ENCODE data around the gene RGS7. TPM values are rescaled to one million over a fixed set of nuclear protein-coding genes. Genes with fewer than 3 reads are reported as not detected.

Gene RGS7
- polyA plus RNA-seq, 1 donor from 2014 or later, result 24.2 TPM

DNA sequence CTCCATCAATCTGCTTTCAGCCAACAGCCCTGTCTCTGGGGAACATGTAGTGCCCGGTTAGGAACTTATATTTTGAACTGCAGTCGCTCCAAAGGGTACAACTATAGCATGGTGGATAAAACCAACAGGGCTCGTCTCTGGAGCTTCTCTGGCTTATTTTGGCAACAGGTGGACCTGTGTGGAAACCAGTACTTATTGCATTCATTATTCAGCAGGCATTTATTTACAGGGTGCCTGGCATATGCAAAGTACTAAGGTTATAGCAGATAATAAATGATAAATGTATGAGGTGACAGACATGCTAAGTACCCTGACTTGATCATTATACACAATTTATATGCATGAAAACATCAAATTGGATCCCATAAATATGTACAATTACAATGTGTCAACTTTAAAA lies 93.7 kb downstream of the RGS7 start:
- Histone ChIP-seq H3K9me3 (ENCODE audit: low read length) (no peaks in the 10 kb centered on the region), H3F3A (ENCODE audit: insufficient read depth, low read length, poor library complexity, severe bottlenecking) (no peaks in the 10 kb centered on the region), H4K20me1 (ENCODE audit: insufficient read depth) (no peaks in the 10 kb centered on the region), H3K9me2 (ENCODE audit: insufficient read depth, low read length) (no peaks in the 10 kb centered on the region), H3K4me3 (ENCODE audit: low read length) (no peak overlapping the region), H3K79me2 (replicated peaks; ENCODE audit: insufficient read depth, low read length) (no peaks in the 10 kb centered on the region), H3K36me3 (ENCODE audit: insufficient read depth, low read length) (no peaks in the 10 kb centered on the region), H2AFZ (ENCODE audit: low read depth, low read length) (no peak overlapping the region), H3K9ac (ENCODE audit: low read length) (no peak overlapping the region), H3K27me3 (ENCODE audit: insufficient read depth, low read depth, low read length) (no peaks in the 10 kb centered on the region), H3K27ac (ENCODE audit: low read length) (no peak overlapping the region), H3K4me2 (ENCODE audit: low read length) (no peak overlapping the region)
- TF ChIP-seq EP300 (conservative IDR thresholded peaks at IDR 0.05; ENCODE audit: poor library complexity, severe bottlenecking) (no peak), EZH2 (IDR thresholded peaks at IDR 0.05; ENCODE audit: borderline replicate concordance, insufficient read depth, low read length, poor library complexity, severe bottlenecking) (no peak), TAF1 (IDR thresholded peaks at IDR 0.05; ENCODE audit: low read depth) (no peak), POLR2AphosphoS5 (IDR thresholded peaks at IDR 0.05) (no peak), SMC3 (conservative IDR thresholded peaks at IDR 0.05; ENCODE audit: poor library complexity) (no peak), RAD21 (conservative IDR thresholded peaks at IDR 0.05) (no peak), MXI1 (conservative IDR thresholded peaks at IDR 0.05; ENCODE audit: poor library complexity, severe bottlenecking) (no peak)
- TF ChIP-seq, protein P1, sequence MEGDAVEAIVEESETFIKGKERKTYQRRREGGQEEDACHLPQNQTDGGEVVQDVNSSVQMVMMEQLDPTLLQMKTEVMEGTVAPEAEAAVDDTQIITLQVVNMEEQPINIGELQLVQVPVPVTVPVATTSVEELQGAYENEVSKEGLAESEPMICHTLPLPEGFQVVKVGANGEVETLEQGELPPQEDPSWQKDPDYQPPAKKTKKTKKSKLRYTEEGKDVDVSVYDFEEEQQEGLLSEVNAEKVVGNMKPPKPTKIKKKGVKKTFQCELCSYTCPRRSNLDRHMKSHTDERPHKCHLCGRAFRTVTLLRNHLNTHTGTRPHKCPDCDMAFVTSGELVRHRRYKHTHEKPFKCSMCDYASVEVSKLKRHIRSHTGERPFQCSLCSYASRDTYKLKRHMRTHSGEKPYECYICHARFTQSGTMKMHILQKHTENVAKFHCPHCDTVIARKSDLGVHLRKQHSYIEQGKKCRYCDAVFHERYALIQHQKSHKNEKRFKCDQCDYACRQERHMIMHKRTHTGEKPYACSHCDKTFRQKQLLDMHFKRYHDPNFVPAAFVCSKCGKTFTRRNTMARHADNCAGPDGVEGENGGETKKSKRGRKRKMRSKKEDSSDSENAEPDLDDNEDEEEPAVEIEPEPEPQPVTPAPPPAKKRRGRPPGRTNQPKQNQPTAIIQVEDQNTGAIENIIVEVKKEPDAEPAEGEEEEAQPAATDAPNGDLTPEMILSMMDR (IDR thresholded peaks at IDR 0.05; ENCODE audit: poor library complexity, severe bottlenecking), result no peak
- TF ChIP-seq, protein P2, sequence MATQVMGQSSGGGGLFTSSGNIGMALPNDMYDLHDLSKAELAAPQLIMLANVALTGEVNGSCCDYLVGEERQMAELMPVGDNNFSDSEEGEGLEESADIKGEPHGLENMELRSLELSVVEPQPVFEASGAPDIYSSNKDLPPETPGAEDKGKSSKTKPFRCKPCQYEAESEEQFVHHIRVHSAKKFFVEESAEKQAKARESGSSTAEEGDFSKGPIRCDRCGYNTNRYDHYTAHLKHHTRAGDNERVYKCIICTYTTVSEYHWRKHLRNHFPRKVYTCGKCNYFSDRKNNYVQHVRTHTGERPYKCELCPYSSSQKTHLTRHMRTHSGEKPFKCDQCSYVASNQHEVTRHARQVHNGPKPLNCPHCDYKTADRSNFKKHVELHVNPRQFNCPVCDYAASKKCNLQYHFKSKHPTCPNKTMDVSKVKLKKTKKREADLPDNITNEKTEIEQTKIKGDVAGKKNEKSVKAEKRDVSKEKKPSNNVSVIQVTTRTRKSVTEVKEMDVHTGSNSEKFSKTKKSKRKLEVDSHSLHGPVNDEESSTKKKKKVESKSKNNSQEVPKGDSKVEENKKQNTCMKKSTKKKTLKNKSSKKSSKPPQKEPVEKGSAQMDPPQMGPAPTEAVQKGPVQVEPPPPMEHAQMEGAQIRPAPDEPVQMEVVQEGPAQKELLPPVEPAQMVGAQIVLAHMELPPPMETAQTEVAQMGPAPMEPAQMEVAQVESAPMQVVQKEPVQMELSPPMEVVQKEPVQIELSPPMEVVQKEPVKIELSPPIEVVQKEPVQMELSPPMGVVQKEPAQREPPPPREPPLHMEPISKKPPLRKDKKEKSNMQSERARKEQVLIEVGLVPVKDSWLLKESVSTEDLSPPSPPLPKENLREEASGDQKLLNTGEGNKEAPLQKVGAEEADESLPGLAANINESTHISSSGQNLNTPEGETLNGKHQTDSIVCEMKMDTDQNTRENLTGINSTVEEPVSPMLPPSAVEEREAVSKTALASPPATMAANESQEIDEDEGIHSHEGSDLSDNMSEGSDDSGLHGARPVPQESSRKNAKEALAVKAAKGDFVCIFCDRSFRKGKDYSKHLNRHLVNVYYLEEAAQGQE (IDR thresholded peaks at IDR 0.05; ENCODE audit: borderline replicate concordance), result no peak

DNA sequence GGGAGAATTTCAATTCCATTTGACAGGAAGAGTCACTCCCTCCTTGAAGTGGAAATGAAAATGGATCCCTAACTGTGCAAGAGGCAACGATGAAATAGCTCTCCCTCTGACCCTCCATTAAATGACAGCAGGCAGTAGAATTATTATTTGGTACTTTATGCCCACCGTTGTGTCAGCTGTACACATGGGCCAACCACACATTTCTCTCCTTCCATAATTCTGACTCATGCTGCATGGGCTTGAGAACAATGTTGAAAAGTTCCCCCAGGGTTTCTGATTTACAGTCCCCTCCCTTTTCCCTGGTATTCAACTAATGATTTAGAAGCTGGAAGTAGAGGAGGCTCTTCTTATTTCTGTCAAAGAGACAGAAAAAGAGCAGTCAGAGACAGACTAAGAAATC lies 103.5 kb downstream of the RGS7 start:
- Histone ChIP-seq H2AFZ (ENCODE audit: low read depth, low read length) (no peak overlapping the region), H4K20me1 (ENCODE audit: insufficient read depth) (no peaks in the 10 kb centered on the region)

More for the DNA sequence above, 103.5 kb downstream of the RGS7 start:
- Histone ChIP-seq H3K9me3 (ENCODE audit: low read length) (no peaks in the 10 kb centered on the region), H3K9me2 (ENCODE audit: insufficient read depth, low read length) (no peaks in the 10 kb centered on the region), H3K27me3 (ENCODE audit: insufficient read depth, low read depth, low read length) (no peaks in the 10 kb centered on the region), H3K4me2 (ENCODE audit: low read length) (no peak overlapping the region), H3K4me3 (ENCODE audit: low read length) (no peak overlapping the region), H3F3A (ENCODE audit: insufficient read depth, low read length, poor library complexity, severe bottlenecking) (no peaks in the 10 kb centered on the region), H3K27ac (ENCODE audit: low read length) (peak overlapping the region; percentile 19), H3K79me2 (replicated peaks; ENCODE audit: insufficient read depth, low read length) (no peaks in the 10 kb centered on the region), H3K36me3 (ENCODE audit: insufficient read depth, low read length) (no peaks in the 10 kb centered on the region), H3K9ac (ENCODE audit: low read length) (no peak overlapping the region)
- TF ChIP-seq EZH2 (IDR thresholded peaks at IDR 0.05; ENCODE audit: borderline replicate concordance, insufficient read depth, low read length, poor library complexity, severe bottlenecking), result no peak
- no peak for TF ChIP-seq TAF1 (IDR thresholded peaks at IDR 0.05; ENCODE audit: low read depth)
- TF ChIP-seq, protein P2 (IDR thresholded peaks at IDR 0.05; ENCODE audit: borderline replicate concordance), result peak; percentile 31
